IPS-18c (cell line): ENCODE measurements around the gene TNS1.
A peak's percentile ranks its signal among the peaks of the same experiment; 100 is the strongest.

Source experiments
- H3K4me3 ChIP-seq: 2 replicates; pipeline ENCODE4 v1.7.0; 2013; ENCODE audit warnings: low read depth, mild to moderate bottlenecking, low read length, moderate library complexity; ENCODE audit not compliant: insufficient read depth
- H3K9me3 ChIP-seq: one replicate; pipeline ENCODE4 v1.6.1; 2013; ENCODE audit warnings: mild to moderate bottlenecking, low read length, moderate library complexity; ENCODE audit not compliant: control insufficient read depth, insufficient read depth

TNS1 gene

GRCh38 chr2:217992061-217992460 lies 10.7 kb downstream of the TNS1 start:
- Histone ChIP-seq H3K9me3 (no peaks in the 10 kb centered on the region), H3K4me3 (no peak overlapping the region)

- H3K9me3 ChIP-seq = no peaks in the 10 kb centered on the region
- no peak overlapping the region for H3K4me3 ChIP-seq
These were observed 11.9 kb downstream of the TNS1 start for GRCh38 chr2:217990791-217991465.

- Histone ChIP-seq H3K9me3 (no peaks in the 10 kb centered on the region), H3K4me3 (no peak overlapping the region)
These were observed 12.4 kb downstream of the TNS1 start for GRCh38 chr2:217990389-217990788.

GRCh38 chr2:217989221-217989948 lies 13.4 kb downstream of the TNS1 start:
- Histone ChIP-seq H3K4me3 (no peak overlapping the region), H3K9me3 (no peaks in the 10 kb centered on the region)

GRCh38 chr2:217988840-217989204 lies 14.0 kb downstream of the TNS1 start:
- no peaks in the 10 kb centered on the region for H3K9me3 ChIP-seq
- H3K4me3 ChIP-seq = no peak overlapping the region

- no peaks in the 10 kb centered on the region for H3K9me3 ChIP-seq
- peak overlapping the region; percentile 2; the same call in 1 of the 2 replicates for H3K4me3 ChIP-seq
These were observed 14.6 kb downstream of the TNS1 start for GRCh38 chr2:217988014-217988839.

GRCh38 chr2:217987391-217987790 lies 15.4 kb downstream of the TNS1 start:
- Histone ChIP-seq H3K4me3 (no peak overlapping the region), H3K9me3 (no peaks in the 10 kb centered on the region)

- H3K9me3 ChIP-seq = no peaks in the 10 kb centered on the region
These were observed 16.4 kb downstream of the TNS1 start for GRCh38 chr2:217986256-217986961.

GRCh38 chr2:217983276-217984233 lies 19.2 kb downstream of the TNS1 start:
- H3K4me3 ChIP-seq = no peak overlapping the region
- no peaks in the 10 kb centered on the region for H3K9me3 ChIP-seq

More at GRCh38 chr2:217986256-217986961, 16.4 kb downstream of the TNS1 start:
- H3K4me3 ChIP-seq = no peak overlapping the region

- H3K4me3 ChIP-seq = no peak overlapping the region
- H3K9me3 ChIP-seq = no peaks in the 10 kb centered on the region
These were observed 20.8 kb downstream of the TNS1 start for GRCh38 chr2:217981971-217982370.

GRCh38 chr2:217981084-217981730 lies 21.6 kb downstream of the TNS1 start:
- no peaks in the 10 kb centered on the region for H3K9me3 ChIP-seq
- H3K4me3 ChIP-seq = no peak overlapping the region

GRCh38 chr2:217980591-217980990 lies 22.2 kb downstream of the TNS1 start:
- H3K4me3 ChIP-seq = no peak overlapping the region
- H3K9me3 ChIP-seq = no peaks in the 10 kb centered on the region

GRCh38 chr2:217980036-217980435 lies 22.8 kb downstream of the TNS1 start:
- Histone ChIP-seq H3K9me3 (no peaks in the 10 kb centered on the region), H3K4me3 (no peak overlapping the region)

GRCh38 chr2:217979151-217979811 lies 23.5 kb downstream of the TNS1 start:
- Histone ChIP-seq H3K9me3 (no peaks in the 10 kb centered on the region), H3K4me3 (peak overlapping the region; percentile 61)

- H3K4me3 ChIP-seq = peak overlapping the region; percentile 61
These were observed 24.2 kb downstream of the TNS1 start for GRCh38 chr2:217978536-217979150.

More at GRCh38 chr2:217978536-217979150, 24.2 kb downstream of the TNS1 start:
- H3K9me3 ChIP-seq = no peaks in the 10 kb centered on the region
